Left kidney (tissue), 2 donors: Measurements from ENCODE around the gene NME7. TPM values are rescaled to one million over a fixed set of nuclear protein-coding genes. Genes with fewer than 3 reads are reported as not detected.
"Not testable (repeated sequence)": the region's sequence is repeated elsewhere in the genome, so short reads cannot be mapped to it uniquely, and the experiment has no call there.

ENCODE experiments used
- DNase-seq: peaks from one replicate; pipeline ENCODE4 v3.0.0-alpha.2; 2013
- polyA plus RNA-seq: library from polyadenylated mRNA; unstranded; fragments of 120-200 nt; gene quantifications from one replicate; pipeline ENCODE4 v1.2.1, GENCODE V29; 2013; ENCODE audit not compliant: insufficient read length

Gene NME7
- polyA plus RNA-seq, 1 donor: 103 TPM

DNA sequence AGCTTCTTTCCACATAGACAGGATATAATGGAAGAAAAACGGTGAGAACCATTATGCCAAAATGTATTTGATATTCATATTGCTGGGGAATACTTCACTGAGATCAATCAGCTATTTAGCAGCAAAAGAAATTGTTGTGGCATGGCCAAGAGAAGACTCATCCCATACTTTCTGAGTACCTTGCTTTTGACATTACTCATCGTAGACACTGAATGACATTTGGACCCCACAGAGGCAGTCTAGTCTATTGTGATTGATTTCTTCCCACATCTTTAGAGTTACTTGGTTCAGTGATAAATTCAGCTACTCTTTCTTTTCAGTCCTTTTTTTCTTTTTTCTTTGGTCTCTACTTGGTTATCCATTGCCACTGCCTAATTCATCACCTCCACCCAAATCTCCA, 239.0 kb downstream of the NME7 start:
- DNase-seq: no peak

DNA sequence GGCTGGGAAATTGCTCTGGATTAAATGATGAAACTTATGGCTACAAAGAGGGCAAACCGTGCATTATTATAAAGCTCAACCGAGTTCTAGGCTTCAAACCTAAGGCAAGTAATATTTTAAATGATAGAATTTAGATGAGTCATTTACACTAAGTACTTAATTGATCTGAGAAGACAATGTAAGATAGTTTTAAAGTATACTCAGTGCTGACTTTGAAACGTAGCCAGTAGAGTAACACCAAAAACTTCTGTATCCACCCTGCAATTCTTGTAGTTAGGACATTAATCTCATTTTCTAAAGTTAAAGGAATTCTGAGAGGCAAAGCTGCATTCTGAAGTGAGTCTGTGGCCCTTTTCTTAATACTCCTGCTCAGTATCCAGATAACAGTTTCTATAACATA, 240.3 kb downstream of the NME7 start:
- DNase-seq: no peak

DNA sequence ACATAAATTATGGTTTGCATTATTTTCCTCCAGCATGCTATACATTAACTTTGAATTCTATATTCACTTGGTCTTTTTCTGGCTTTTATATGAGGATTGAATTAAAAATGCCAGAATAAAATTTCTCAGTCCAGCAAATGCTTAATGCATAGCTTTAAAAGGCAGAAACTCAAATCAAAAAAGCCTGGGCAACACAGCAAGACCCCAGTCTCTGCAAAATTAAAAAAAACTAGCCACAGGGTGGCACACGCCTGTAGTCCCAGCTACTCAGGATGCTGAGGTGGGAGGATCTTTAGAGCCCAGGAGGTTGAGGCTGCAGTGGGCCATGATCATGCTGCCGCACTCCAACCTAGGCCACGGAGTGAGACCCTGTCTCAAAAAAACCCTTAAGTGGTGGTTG, 241.3 kb downstream of the NME7 start:
- no peak for DNase-seq

DNA sequence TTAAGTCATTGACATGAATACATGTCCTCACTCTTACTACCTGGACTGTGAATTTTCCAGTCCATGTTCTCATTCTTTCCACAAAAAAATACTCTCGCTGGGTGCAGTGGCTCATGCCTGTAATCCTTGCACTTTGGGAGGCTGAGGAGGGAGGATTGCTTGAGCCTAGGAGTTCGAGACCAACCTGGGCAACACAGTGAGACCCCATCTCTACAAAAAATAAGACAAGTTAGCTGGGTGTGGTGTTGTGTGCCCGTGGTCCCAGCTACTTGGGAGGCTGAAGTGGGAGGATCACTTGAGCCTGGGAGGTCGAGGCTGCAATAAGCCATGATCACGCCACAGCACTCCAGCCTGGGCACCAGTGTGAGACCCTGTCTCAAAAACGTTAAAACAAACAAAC, 242.0 kb downstream of the NME7 start:
- not testable (repeated sequence) for DNase-seq

DNA sequence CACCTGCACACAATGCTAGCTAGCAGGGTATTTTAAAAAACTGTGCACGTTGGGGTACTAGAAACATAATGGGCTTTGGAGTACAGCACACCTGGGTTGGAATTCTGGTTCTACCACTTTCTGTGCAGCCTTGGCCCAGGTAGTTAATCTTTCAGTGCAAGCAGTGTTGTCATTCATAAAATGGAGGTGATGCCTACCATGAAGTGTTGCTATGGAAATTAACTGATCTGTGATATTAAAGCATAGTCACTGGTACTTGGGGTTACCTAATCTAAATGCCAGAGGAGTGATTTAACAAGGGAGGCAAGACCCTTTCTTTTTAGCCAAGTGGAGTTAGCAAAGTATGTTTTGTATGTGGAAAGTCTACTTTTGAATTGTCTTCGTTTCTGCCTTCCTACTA, 243.1 kb downstream of the NME7 start:
- DNase-seq: no peak

DNA sequence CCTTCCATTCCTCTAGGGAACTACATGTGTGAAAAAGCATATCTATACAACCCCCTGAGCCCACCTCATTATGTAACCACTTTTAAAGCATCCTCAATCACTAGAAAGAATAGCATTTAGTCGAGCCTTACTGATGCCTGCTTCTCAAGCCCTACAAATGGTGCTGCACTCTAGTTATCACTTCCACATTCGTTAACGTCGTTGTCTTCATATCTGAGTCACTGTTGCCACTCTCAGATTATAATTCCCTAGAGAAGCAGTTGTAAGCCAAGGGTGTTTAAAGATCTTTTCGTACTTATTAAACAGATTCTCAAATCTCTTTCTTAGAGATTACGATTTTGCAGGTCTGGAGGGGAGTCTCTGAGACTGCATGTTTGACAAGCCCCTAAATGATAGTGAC, 244.6 kb downstream of the NME7 start:
- DNase-seq: no peak

DNA sequence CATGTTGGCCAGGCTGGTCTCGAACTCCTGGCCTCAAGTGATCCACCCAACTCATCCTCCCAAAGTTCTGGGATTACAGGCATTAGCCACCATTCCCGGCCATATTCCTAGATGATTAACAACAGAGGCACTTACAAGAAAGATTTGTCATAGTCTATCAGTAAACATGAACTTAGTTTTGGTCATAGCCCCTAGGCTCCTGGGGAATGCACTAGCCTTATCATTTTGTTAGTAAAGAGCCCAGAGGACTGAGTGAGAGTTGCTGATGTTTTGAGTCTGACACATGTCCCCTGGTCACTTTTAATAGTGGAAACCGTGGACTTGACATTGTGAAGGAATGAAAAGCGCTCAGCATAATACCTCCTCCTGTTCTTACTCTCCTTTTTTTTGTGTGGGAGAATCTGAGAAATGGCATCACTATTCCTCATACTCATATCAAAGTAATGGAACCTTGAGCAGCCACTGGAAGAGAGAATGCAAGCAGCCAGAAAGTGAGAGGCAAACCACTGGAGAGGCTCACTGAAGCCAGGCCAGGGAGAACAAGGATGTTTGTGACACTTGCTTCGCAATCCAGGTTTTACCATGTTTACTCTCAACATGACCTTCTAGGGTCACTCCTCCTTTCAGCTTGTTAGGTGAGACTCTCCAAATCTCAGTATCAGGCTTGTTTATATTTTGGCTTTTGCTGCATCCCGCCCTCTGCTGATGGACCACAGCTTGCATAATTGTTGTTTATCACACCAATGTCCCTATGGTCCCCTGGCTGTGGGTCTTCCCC, 246.3 kb downstream of the NME7 start:
- no peak for DNase-seq

DNA sequence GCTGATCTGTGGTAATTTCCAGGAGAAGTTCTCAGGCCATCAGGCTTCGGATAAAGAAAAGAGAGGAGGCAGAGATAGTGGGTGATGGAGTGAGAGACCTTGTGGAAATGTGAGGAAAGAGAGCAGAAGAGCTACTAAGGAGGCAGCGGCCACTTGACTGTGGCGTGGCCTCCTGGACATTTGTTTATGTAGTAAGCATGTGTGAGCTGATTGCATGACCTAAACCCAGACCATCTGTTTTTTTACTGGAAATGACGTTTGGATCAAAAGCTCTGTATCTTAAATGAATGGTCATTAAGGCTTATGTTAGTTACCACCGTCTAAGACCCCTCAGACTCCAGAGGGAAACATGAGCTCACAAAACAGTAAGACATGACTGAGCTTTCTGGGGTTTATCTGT, 247.5 kb downstream of the NME7 start:
- DNase-seq: no peak

DNA sequence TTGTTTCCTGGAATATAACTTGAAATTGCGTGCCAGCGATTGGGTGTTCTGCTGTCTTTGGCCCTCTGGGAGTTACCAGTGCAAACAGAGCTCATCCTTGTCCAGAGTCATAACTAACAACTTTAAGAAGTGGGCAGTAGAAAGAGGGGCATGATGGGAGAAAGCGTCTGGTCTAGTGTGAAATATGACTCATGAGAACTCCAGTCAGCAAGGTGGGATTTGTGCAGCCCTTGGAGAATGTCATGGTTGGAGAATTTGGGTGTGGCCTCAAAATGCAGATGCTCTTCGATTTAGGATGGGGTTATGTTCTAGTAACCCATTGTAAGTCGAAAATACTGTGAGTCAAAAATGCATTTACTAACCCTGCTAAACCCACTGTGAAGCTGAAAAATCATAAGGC, 248.2 kb downstream of the NME7 start:
- no peak for DNase-seq

DNA sequence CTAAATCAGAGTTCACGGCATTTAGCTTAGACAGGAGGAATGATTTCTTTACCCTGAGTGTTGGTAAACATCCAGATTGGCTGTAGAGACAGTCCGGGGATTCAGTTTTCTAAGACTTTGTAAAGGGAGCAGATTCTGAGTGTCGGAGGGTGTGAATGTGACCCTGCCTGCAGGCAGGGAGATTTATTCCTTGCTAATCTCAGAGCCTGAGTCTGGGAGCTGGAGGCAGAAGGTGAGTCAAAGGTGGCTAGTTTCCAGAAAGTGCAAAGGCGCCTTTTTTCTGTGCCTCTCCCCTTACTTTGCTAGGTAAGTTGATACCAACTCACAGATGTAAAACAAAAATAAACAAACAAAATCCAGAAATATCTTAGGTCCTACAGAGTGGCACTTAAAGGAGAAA, 249.4 kb downstream of the NME7 start:
- no peak for DNase-seq

DNA sequence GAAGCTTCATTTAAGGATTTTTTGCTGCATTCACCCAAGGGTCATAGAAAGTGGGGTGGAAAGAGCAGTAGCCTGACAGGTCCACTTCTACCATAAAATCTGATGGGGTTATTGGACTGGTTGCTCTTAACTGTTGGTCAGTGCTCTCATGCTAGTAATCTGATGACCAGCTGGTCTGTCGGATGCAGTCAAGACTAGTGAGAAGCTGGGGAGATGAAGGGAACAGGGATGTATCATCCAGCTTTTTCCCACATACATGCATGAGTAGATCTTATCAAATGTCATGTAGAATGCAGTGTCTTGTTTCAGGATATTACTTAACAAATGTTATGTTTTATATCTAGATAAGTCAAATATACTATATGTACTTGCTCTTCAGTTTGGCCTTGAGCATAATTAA, 250.0 kb downstream of the NME7 start:
- DNase-seq: no peak

DNA sequence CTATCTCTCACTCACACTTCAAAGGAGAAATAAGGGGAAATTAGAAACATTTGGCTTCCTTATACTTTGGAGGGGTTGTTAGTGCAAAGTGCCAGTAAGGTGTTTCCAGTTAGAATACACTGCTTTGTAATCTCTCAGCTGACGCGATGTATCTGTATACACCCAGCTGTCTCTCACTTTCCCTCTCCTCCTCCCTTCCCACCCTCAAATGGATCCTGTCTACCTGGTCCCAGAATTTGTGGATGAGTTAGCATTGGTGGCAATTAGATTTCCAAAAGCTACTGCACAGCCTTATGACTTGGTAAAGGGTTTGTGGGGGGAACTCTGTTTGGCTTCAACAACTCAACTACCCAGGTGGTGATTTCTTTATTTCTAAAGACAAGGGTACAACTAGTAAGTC, 250.6 kb downstream of the NME7 start:
- no peak for DNase-seq

DNA sequence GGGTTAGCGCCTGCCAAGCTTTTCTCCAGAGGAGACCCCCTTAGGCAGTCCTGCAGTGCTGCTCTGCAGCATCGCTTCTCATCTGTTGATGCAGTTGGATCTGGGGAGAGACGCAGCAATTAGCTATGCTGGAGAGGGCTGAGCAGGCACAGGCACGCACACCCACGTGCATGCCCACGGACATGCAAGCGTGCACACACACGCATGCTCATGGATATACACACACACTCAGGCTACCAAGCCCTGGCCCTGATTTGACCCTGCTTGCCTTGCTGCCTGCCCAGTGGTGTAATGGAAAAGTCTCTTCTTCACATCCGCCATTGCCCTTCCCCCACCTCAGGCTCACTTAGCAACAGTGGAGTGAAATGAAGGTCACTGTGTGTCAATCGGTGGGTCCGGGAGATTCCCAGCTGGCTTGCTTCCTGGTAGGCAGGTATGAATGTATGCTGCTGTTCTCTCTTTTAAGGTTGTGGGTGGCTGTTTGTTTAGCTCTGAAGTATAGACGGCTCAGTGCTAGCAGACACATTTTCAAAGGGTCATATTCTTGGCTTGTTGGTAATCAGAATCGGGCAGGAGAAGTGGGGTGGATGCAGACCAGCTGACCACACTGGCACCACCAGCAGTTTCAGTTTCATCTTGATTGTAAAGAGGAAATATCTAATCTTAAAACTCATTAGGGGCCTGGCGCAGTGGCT, 251.6 kb downstream of the NME7 start:
- no peak for DNase-seq

DNA sequence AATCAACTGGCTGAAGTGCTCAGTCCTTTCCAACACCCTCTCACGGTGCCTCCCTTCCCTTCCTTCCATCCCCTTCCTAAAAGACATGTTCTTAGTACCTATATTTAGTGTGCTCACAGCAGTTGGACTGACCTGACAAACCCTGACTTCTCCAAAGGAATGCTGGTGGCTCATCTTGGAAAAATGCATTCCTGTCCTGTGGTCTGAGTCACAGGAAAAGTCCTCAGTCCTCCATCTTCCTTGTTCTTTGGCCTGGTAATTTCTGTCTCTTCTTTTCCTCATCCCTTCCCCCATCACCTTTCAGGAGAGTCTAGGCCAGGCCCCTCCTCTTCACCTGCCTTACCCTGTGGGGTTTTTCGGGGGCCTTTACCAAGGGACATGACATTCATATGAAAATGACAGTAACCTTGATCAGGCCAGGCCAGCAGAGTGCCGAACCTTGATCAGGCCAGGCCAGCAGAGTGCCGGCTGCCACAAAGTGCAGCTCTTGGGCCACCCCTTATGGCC, 253.9 kb downstream of the NME7 start:
- no peak for DNase-seq

DNA sequence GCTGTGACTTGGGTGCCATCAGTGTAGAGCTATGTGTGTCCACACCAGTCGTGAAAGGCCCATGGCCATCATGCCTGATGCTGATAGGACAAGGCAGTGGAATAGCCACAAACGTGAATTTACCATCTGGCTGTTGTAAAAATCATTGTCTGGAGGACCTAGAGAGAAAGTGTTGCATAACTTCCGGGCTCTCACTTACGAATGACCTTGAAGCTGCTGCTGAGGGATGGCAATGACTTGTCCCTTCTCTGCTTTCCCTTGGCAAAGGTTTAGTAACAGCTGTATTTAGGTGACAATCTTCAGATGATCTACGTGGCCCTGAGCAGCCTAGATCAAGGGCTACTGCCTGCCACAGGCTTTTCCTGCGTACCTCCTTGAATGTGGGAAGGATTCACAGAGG, 255.4 kb downstream of the NME7 start:
- no peak for DNase-seq

DNA sequence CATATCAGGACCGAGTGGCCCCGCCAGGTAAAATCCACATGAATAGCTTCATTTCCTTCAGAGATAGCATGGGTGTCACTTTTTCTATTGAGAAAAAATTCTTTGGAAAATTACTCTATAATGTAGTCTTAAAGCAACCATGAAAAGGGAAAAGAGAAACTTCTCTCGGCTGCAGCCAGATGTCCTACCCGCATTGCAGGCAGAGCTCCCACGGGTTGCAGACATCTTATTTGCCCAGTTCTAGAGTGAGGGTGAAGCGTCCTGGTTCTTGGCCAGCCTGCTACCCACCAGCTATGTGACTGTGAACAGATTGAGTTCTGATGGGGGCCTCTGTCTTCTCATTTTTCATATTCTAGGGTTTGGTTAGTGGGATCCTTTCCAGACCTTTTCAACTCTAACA, 256.1 kb downstream of the NME7 start:
- DNase-seq: no peak

DNA sequence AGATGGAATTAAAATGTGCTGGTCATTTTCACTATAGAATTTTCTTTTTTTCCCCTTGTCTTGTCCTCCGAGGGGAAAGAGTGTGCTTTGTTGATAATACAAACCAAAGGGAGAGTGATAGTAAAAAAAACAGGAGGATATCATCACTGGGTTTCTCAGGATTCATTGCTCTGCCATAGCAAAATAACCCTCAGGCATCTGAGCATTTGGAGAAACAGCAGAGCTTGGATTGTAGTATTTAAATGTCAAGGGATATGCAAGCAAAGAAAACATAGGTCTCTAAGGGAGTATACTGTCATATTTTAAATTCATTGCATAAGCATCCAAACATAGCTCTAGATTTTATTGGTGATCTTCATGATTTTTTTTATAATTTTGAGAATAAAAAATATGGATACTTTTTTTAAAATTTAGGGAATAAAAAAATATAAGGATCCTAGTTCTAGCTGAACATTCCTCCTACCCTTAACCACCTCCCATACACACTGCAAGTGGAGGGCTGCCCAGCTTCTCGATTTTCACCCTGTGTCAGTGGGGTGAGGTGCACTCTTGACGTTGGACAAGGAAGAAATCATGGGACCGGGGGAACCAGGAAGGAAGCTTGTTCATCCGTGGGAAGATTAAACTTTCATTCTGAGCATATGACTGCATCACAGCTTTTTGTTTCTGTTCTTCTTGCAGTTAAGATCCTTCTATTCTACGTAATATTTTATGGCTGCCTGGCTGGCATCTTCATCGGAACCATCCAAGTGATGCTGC, 256.7 kb downstream of the NME7 start:
- no peak for DNase-seq

DNA sequence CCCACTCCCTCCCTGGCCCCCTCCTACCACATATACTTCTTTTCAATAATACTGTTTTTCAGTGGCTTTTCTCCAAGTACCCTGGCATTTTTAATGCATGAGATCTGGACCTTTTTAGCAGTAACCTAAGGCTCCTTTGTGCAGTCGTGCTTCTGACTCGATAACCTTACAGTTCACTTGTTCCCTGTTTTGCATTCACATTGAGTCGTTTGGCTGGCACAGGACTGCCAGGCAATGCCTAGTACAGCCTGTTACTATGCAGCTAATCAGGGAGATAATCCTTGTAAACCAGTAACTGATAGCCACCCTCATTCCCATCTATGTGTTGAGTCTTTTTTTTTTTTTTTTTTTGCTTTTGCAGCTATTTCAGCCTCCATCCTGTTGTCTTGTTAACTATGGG, 257.4 kb downstream of the NME7 start:
- DNase-seq: no peak

DNA sequence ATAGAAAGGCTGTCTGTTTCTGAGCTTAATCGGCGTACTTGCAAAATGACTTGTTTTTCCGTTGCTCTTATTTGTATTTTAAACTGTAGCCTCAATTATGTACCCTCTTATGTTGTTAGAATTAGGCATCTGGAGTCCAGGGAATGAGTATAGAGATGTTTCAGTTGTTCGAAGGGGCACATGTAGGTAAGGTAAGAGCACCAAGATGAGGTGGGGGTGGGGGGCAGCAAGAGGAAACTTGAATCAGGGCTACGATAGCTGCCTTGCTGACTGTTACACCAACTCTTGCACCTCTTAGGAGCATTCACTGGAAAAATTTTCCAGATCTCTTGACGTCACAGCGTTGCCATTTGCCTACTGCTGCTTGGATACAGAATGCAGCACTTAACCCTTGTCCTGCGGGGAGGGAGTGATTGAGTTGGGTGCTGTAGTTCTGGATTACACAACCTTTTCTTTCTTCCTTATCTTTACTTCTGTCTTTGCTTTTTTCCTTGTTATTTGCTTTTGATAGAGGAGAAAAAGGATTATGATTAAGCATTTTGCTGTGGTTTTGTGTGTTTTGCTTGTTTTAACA, 257.9 kb downstream of the NME7 start:
- DNase-seq: no peak

DNA sequence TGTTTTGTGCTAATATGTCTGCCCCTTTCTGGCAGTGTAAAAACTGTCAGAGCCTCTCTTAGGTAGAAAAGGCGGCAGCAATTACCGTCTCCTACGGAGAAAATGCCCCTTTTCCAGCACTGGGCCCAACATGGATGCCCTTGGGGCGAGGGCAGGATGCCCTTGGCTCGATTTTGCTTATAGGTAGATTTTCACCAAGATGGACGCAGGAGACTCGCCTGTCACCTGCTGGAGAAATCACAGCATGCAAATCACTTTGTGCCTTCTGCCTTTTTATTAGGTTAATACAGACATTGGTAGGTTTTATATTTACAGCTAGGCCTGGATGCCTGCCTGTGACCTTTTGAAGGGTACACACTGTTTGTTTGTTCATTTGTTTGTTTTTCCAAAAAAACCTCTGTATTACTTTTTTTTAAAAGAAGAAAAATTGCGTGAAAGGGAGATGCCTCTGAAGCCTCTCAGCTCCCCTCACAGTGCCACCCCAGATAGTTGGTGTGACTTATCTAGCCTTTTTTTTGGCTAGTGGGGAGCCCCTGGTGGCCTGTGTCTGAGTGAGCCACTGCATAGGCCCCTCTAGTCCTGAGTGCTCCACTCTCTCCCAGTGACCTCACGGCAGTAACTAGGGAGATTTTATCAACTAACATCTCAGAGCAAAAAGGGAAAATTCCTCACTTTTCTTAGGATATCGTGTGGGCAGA, 258.6 kb downstream of the NME7 start:
- no peak for DNase-seq

DNA sequence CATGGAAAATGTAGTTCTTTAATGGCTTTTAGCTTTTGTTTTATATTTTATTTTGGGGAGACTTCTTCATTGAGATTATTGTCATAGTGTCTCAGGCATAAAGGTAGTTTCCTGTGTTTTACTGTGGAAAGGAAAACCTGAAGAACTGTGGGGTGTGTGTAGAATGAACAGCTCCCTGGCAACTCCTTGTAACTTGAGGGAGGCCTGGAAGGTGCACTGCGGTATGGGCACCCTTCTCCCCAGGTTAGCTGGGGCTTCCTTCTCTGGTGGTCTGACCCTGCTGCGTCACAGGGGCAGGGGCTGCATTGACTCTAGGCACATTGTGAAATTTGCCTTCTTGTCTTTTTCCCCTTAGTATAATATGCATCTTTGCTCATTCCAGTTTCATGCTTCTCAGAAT, 259.4 kb downstream of the NME7 start:
- DNase-seq: no peak

DNA sequence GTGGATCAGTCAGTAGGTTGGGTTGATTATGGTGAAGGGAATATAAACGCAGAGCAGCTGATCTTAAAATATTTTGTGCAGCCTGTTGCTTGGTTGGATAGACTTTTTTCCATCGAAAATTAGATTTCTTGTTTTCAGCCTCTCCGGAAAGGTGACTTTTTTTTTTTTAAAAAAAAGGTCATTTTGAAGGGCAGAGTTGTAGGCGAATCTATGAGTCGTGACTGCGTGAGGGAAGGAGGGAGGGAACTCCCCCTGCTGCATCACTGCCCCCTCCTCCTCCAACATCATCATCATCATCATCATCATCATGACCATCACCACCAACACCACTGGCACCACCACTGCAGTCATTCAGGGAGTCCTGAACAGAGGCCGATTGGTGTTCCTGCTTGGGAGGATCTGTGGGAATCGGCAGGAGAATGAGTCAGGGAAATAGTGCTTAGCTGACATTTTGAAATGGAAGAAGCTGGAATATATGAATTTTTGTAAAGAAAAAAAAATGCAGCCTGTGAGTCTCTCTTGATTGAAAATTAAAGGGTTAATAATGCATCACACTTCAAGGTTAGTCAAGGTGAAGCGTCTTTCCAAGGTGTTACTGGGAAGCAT, 259.9 kb downstream of the NME7 start:
- DNase-seq: no peak
